ENCODE results near the gene EHMT1.

The EHMT1 gene

GRCh38 chr9:137813167-137813566 lies 194.4 kb downstream of the EHMT1 start:
- DNase-seq = no peak

- DNase-seq = no peak
Measured at GRCh38 chr9:137813651-137814415, 195.0 kb downstream of the EHMT1 start.

- DNase-seq = no peak
Measured at GRCh38 chr9:137814436-137814835, 195.6 kb downstream of the EHMT1 start.

- no peak for DNase-seq
Measured at GRCh38 chr9:137814841-137815240, 196.0 kb downstream of the EHMT1 start.

- no peak for DNase-seq
Measured at GRCh38 chr9:137815256-137816255, 196.8 kb downstream of the EHMT1 start.

- no peak for DNase-seq
Measured at GRCh38 chr9:137816531-137817235, 197.9 kb downstream of the EHMT1 start.

- no peak for DNase-seq
Measured at GRCh38 chr9:137817236-137818200, 198.7 kb downstream of the EHMT1 start.

GRCh38 chr9:137818286-137818685 lies 199.5 kb downstream of the EHMT1 start:
- no peak for DNase-seq

- no peak for DNase-seq
Measured at GRCh38 chr9:137820161-137820855, 201.5 kb downstream of the EHMT1 start.

- no peak for DNase-seq
Measured at GRCh38 chr9:137823986-137824771, 205.4 kb downstream of the EHMT1 start.

- DNase-seq = no peak
Measured at GRCh38 chr9:137825324-137825989, 206.7 kb downstream of the EHMT1 start.

GRCh38 chr9:137827908-137828526 lies 209.2 kb downstream of the EHMT1 start:
- DNase-seq = no peak

- no peak for DNase-seq
Measured at GRCh38 chr9:137828527-137829259, 209.9 kb downstream of the EHMT1 start.

- no peak for DNase-seq
Measured at GRCh38 chr9:137829260-137829996, 210.6 kb downstream of the EHMT1 start.

- DNase-seq = no peak
Measured at GRCh38 chr9:137832191-137832700, 213.4 kb downstream of the EHMT1 start.

GRCh38 chr9:137832830-137833590 lies 214.2 kb downstream of the EHMT1 start:
- no peak for DNase-seq

Measured in NCI-H510A treated with DMSO at 0.1 percent for 48 hours (cell line).